Measurements from ENCODE around the gene GPR137. TPM values are rescaled to one million over a fixed set of nuclear protein-coding genes. Genes with fewer than 3 reads are reported as not detected.
"Not testable (repeated sequence)": the region's sequence is repeated elsewhere in the genome, so short reads cannot be mapped to it uniquely, and the experiment has no call there.

Gene GPR137
- total RNA-seq, result 11.5 and 12.1 TPM in 2 replicates

DNA sequence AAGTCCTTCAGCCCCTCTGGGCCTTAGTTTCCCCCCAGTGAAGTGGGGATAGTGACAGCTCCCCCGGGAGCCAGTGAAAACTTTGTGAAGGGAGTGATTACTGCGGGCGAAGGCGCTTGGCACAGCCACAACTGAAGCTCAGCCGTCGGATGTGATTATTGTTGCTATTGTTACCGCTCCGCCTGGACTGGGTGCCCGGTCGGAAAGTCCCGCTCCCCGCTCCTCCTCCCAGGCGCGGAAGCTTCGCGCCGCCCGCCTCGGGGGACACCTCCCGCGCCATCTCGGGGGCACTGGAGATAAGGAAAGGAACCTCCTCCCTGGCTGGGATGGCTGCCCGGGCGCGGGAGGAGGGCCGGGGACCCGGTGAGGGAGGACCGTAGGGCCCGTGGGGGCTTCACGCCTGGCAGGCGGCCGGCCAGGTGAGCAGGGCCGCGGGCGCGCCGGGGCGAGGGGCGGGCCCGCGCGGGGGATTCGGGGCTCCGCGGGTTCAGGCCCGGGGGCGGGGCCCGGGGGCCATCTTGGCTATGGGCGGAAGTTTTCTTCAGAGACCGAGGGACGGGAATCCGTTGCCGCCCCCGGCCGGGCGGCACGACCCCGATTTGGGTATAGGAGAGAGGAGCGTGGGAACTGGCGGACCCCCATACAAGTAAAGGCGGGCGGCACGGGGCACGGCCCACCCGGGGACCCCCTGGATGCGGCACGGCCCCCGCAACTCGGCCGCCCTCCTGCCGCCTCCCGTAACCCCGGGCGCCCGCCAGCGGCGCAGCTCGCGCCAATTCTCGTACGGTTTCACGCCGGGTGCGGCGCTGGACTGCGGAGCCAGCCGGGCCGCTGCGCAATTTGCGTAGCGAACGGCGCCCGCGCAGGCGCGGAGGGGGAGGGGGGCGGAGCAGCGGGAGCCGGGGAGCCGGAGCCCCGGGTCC lies at the start of gene GPR137:
GPR137 (plus strand) TSS at position 887 of the 923 bp plus-strand sequence. CDS start 677 bp downstream, outside the sequence.
- DNase-seq, result peak; percentile 76

- no peak for DNase-seq
Measured at GRCh38 chr11:64237484-64237951, 48.1 kb upstream of the GPR137 start.

DNA sequence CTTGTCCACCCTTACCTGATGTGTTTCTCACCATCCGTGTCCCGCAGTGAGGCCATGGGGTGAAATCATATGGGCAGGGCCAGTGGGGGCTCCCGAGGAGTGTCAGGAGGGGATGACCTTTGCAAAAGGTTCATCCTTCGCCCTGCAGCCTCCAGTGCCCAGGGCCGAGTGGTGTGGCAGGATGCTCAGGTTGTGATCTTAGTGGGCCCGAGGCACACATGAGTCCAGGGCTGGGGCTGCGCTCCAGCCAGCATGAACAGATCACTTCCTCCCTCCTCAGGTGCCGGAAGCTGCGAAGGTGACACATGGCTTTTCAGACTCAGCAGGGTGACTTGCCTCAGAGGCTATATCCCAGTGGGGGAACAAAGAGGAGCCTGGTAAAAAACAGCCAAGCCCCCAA lies 47.6 kb upstream of the GPR137 start:
- DNase-seq, result no peak

GRCh38 chr11:64238999-64239398 lies 46.6 kb upstream of the GPR137 start:
- DNase-seq, result no peak

DNA sequence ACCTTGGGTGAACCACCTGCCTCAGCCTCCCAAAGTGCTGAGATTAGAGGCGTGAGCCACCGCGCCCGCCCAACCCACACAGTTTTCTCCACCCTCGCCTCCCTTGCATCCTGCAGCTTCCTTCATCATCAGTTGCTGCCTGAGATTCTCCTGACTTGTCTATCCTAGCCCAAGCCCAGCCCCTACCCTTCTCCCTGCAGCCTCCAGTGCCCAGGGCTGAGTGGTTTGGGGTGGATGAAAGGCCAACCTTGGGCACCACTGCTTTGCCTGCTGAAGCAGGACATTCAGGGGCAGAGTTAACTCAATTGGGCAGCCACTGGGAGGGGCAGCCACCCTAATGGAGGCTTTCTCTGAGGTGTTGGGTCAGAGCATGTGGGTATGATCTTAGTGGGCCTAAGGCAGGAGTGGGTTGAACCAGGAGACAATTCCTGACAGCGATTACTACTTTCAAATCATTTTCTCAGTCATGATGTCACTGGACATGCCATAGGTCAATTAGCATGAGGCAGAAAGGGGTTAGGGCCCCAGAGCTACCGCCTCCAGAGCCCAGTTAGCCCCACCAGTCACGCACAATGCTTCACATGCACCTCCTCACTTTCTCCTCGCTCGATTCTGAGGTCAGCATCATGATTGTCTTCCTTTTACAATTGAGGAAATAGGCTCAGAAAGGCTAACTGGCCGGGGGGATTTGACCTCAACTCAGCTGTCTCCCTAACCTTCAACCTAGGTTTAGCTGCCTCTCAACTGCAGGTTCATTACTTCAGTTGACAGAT lies 45.8 kb upstream of the GPR137 start:
- DNase-seq, result no peak

DNA sequence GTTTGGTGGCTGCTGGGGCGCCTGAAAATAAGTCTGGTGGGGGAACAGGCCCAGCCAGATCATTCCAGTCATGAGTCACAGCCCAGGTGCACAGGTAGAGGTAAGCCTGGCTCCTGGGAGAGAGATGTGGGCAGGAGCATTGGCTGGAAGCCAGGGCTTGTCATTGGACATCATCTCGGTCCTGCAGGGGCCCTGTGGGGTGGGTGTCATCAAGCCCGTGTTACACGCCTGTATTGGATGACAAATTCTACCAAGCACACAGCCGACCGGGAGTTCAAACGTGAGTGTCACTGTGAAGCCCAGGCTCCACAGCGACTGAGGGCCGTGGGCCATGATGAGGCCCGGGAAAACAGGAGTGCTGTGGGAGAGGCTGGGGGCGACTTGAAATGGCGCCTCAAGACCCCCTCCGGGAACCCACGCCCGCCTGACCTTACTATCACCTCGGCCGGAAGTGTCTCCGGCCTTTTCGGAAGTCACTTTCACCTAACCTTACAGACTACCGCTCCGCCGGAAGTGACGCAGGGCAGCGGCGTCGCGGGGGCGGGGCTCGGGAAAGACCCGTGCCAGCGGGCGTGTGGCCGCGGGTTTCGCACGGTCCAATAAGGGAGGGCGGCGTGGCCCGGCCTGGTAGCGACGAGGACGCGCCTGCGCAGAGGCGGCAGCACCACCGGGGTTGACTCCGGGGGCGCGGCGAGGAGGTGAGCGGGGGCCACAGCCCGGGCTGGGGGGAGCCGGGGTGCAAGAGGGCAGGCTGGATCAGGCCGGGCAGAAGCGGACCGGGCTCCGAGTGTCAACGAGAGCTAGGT lies 45.0 kb upstream of the GPR137 start, which contains the start of gene FKBP2:
FKBP2 (plus strand) TSS at position 661 of the 806 bp plus-strand sequence. CDS start 1,293 bp downstream, outside the sequence.
- peak; percentile 98 for DNase-seq

- DNase-seq, result peak; percentile 100
Measured at GRCh38 chr11:64241241-64241490, 44.5 kb upstream of the GPR137 start.

- DNase-seq, result peak; percentile 52
Measured at GRCh38 chr11:64241491-64242374, 43.9 kb upstream of the GPR137 start.

DNA sequence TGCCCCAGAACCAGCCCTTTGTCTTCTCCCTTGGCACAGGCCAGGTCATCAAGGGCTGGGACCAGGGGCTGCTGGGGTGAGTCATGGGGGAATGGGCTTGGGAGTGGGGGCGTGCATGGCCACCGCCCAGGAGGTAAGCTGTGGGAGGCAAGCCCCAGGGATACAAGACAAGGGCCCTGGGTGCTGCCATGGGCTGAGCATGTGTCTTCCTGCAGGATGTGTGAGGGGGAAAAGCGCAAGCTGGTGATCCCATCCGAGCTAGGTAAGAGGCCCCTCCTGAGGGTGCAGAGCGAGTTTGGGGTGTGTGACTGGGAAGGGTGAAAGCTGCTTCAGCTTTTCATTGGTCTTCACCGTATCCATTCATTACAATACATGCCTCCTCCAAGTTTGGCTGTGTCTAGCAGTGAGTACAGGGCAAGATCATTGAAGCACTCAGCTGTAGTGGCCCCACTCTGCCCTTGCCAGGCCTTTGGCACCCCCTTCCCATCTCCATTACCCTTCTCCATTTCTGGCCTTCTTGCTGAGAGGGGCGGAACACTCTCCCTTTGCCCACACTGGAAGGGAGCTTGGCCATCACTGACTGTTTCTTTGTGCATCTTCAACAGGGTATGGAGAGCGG lies 42.3 kb upstream of the GPR137 start:
- DNase-seq, result no peak

DNA sequence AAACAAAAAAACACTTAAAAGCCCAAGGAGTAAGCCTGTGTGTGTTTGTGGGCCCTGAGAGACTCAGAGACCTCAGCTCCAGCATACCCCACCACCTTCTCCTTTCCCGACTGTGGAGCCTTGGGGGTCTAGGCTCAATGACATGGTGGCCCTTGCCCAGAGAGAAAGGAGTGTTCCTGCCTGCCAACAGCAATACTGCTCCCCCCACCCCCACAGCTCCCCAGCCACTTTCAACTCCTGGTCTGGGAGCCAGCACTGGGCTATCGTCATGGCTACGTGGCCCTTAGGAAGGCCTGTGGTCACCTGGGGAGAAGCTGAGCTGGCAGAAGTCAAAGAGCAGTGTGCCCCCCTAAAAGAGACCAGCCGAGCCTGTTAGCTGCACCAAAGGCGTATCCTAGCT lies 41.5 kb upstream of the GPR137 start:
- DNase-seq, result no peak

DNA sequence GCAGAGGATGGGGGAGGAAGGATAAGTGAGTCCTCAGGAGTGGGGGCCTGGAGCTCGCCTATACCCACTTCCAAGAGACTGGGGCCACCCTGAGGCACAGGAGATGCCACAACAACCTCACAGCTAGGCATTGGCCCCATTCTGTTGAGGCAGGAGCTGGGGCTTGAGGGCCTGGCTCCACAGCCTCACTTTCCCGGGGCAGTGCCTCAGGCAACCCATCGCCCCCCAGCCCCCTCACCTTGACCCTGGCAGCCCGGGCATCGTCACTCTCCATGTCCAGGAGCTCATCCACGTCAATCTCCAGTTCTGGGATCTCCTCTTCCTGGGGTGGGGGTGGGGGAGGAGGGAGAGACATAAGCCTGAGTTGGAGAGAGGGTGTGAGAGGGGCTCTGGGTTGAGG lies 40.7 kb upstream of the GPR137 start:
- DNase-seq, result no peak

- DNase-seq, result peak; percentile 34
Measured at GRCh38 chr11:64245401-64245796, 40.2 kb upstream of the GPR137 start.

DNA sequence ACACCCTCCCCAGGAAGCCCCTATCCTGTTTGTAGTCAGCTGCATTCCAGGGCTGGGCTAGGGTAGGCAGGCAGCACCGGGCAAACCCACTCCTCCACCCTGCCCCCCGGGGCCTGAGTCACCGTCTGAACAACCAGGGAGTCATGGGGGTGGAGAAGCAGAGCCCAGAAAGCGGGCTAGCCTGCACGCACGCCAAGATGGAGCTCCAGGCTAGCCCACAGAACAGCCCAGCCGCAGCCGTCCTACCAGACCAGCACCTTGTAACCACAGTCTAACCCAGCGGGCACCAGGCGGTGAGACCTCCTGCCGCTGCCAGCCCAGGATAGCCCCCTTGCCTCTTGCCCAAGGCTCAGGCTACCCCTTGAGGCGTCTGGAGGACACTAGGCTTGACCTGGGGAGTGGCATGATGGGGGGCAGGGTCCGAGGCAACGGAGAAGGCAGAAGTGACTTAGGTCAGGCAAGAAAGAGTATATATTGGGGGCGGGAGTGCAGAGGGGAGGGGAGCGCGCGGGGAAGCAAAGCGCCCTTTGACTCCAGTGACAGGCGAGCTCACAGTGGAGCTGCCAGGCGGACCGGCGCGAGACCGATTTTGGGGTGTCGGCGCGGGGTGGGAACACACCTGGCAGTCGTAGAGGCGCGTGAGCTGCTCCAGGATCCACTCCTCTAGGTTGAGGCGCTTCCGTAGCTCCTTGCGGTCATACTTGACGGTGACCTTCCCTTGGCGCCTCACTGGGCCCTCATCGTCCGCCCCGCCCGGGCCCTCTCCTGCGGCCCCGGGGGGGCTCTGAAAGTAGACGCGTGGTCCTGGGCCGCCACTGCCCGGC lies 39.6 kb upstream of the GPR137 start:
- DNase-seq, result peak; percentile 85

GRCh38 chr11:64246621-64246870 lies 39.1 kb upstream of the GPR137 start:
- DNase-seq, result not testable (repeated sequence)

DNA sequence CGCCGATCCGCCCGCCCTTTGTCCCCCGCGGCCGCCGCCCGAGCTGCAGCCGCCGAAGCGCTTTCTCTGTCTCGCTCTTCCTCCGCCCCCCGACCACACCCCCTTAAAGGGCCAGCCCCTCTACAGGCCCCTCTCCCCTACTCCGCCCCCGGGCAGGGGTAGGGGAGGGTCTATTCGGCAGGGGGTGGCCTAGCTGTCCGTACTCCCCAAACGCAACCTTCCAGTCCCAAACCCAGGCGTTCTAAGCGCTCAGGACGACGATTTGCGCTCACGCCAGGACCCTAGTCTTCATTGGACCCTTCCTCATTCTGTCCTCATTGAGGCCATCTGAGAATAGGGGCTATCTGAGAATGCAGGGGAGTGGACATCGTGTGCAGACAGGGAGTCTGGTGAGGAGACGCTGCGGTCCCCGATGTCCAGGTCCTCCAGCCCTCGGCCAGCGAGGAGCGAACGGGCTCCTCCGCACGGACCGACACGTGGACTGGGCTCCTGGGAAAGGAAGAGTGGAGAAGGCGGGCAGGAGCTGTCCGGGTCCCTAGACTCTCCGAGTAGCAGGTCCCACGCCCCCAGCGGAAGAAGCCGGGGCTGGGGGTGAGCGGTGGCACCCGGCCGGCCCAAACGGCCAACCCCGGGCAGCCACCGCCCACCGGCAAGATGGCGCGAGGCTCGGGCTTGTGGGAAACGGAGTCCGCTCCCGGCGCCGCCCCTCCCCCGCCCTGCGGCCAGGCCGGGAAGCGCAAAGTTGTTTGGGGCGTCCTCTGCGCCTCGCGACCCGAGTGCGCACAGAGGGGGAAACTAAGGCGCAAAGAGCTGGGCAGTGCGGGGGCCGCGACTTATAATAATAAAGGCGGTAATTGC lies 38.5 kb upstream of the GPR137 start, which contains the start of gene PPP1R14B:
PPP1R14B (minus strand) TSS at position 73 of the 858 bp plus-strand sequence. CDS start 270 bp downstream, outside the sequence.
- peak; percentile 85 for DNase-seq

GRCh38 chr11:64247729-64248531 lies 37.7 kb upstream of the GPR137 start:
- DNase-seq, result no peak

DNA sequence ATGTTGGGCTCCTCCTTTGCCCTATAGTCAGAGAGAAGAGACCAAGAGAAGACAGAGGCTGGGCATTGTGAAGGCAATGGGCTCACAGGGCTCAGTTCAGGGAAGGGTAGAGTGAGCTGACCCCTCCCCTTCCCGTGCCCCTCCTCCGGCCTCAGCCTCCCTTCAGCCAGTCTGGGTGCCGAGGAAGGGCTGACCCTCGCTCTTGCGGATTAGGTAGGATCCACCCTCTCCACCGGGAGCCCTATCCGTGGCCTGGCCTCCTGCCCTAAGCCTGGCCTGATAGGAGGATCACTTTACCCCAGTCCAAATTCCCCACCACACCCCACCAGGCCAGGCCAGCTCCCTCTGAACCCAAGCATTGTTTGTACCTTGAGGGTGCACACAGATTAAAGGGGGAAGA lies 37.1 kb upstream of the GPR137 start:
- DNase-seq, result no peak

- no peak for DNase-seq
Measured at GRCh38 chr11:64249038-64249437, 36.6 kb upstream of the GPR137 start.
